ENCODE measurements around the gene C5AR2.
"Not testable (repeated sequence)": the region's sequence is repeated elsewhere in the genome, so short reads cannot be mapped to it uniquely, and the experiment has no call there.

C5AR2 gene

DNA sequence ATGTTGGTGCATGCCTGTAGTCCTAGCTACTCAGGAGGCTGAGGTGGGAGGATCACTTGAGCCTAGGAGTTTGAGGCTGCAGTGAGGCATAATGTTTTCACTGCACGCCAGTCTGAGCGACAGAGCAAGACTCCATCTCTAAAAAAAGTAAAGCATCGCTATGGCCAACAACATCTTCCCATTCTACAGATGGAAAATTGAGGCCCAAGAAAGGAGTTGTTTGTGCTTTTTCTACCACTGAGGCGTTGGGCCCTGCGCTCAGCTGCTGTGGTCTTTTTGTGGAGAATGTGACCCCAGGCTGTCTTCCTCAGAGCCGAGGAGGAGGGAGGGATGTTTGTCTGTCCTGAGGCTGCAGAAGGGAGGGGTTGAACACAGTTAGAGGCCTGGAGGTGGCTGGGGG, 485 bp upstream of the C5AR2 start:
- H3K79me1 ChIP-seq (replicated peaks; ENCODE audit: low read length, poor library complexity, severe bottlenecking): no peaks in the 10 kb centered on the region
- H2BK5ac ChIP-seq (ENCODE audit: low read depth, low read length, poor library complexity, severe bottlenecking): no peak overlapping the region
- H2BK120ac ChIP-seq (ENCODE audit: low read depth, low read length): no peak overlapping the region
- H3K9ac ChIP-seq (ENCODE audit: low read length): no peak overlapping the region
- no peak overlapping the region for H3K23ac ChIP-seq (ENCODE audit: low read length in 2 of 2)
- no peaks in the 10 kb centered on the region for H3K36me3 ChIP-seq (ENCODE audit: control insufficient read depth in 1 of 2, insufficient read depth in 2 of 2, low read depth in 1 of 2, low read length in 2 of 2)
- H3K4me3 ChIP-seq (ENCODE audit: insufficient read depth in 1 of 2, low read depth in 1 of 2, low read length in 2 of 2): no peak overlapping the region
- H2BK12ac ChIP-seq (ENCODE audit: low read length in 2 of 2): no peak overlapping the region
- no peak overlapping the region for H4K91ac ChIP-seq (ENCODE audit: low read length)
- H4K8ac ChIP-seq (ENCODE audit: low read length): no peak overlapping the region
- peaks cover 2 to 13% of the 10 kb centered on the region in 2 experiments for H3K27me3 ChIP-seq (ENCODE audit: control insufficient read depth in 1 of 2, insufficient read depth in 1 of 2, low read length in 2 of 2)
- no peaks in the 10 kb centered on the region for H3K4me1 ChIP-seq (ENCODE audit: control insufficient read depth, insufficient read depth, low read depth, low read length)
- H3K14ac ChIP-seq (ENCODE audit: low read length in 2 of 2): no peak overlapping the region
- no peak overlapping the region for H3K4ac ChIP-seq (ENCODE audit: low read depth in 1 of 2, low read length in 2 of 2)
- H3K27ac ChIP-seq (ENCODE audit: low read length, poor library complexity, severe bottlenecking): no peak overlapping the region
- H3K18ac ChIP-seq (ENCODE audit: low read depth in 1 of 2, low read length in 2 of 2): no peak overlapping the region
- no peak for DNase-seq
- no peak overlapping the region for H3K4me2 ChIP-seq (ENCODE audit: low read length, poor library complexity, severe bottlenecking)
- no peak overlapping the region for H2AFZ ChIP-seq (ENCODE audit: low read depth, low read length)
- no peak overlapping the region for H2BK15ac ChIP-seq (ENCODE audit: low read depth, poor library complexity, severe bottlenecking)
- 88% methylated on average over 6 of the region's 6 CpGs for WGBS
- H2AK5ac ChIP-seq (ENCODE audit: low read length, severe bottlenecking): no peak overlapping the region
- H3K9me3 ChIP-seq (ENCODE audit: control insufficient read depth, low read length): no peaks in the 10 kb centered on the region

DNA sequence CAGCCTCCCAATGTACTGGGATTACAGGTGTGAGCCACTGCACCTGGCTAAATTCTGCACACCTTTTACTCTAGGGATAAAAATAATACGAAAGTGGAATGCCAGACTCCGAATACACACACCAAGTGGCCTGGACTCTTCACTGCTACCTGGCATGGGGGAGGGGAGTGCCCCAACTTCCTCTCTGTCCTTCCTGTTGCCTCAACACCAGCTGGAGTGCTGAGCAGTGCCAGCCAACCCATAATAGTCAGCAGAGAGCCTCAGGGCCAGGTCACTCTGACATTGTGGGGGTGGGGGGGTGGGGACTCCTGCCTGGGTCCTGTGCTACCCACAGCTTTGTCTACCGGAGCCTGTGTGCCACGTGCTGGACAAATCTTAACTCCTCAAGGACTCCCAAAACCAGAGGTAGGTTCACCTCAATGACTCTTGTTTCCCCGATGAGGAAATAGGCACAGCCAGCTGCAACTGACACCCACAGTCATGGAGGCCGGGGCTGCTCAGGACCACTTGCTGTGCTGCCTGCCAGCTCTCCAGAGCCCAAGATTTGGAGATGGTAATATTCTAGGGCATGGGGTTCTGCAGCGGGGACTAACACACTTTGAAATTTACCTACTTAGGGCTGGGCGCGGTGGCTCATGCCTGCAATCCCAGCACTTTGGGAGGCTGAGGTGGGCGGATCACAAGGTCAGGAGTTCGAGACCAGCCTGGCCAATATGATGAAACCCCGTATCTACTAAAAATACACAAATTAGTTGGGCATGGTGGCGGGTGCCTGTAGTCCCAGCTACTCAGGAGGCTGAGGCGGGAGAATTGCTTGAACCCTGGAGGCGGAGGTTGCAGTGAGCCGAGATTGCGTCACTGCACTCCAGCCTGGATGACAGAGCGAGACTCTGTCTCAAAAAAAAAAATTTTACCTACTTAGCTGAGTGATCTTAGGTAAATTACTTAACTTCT, 5.1 kb downstream of the C5AR2 start:
- H3K9me3 ChIP-seq (ENCODE audit: control insufficient read depth, low read length); H3K4ac ChIP-seq (ENCODE audit: low read depth in 1 of 2, low read length in 2 of 2); H3K4me1 ChIP-seq (ENCODE audit: control insufficient read depth, insufficient read depth, low read depth, low read length); H2BK120ac ChIP-seq (ENCODE audit: low read depth, low read length); H4K91ac ChIP-seq (ENCODE audit: low read length); DNase-seq; H2AK5ac ChIP-seq (ENCODE audit: low read length, severe bottlenecking); H3K14ac ChIP-seq (ENCODE audit: low read length in 2 of 2); H3K4me3 ChIP-seq (ENCODE audit: insufficient read depth in 1 of 2, low read depth in 1 of 2, low read length in 2 of 2); H3K36me3 ChIP-seq (ENCODE audit: control insufficient read depth in 1 of 2, insufficient read depth in 2 of 2, low read depth in 1 of 2, low read length in 2 of 2); H2BK12ac ChIP-seq (ENCODE audit: low read length in 2 of 2); H2BK5ac ChIP-seq (ENCODE audit: low read depth, low read length, poor library complexity, severe bottlenecking); H3K79me1 ChIP-seq (replicated peaks; ENCODE audit: low read length, poor library complexity, severe bottlenecking); H3K18ac ChIP-seq (ENCODE audit: low read depth in 1 of 2, low read length in 2 of 2); H3K4me2 ChIP-seq (ENCODE audit: low read length, poor library complexity, severe bottlenecking); H2BK15ac ChIP-seq (ENCODE audit: low read depth, poor library complexity, severe bottlenecking); H3K9ac ChIP-seq (ENCODE audit: low read length); H3K27ac ChIP-seq (ENCODE audit: low read length, poor library complexity, severe bottlenecking); H2AFZ ChIP-seq (ENCODE audit: low read depth, low read length); H3K27me3 ChIP-seq (ENCODE audit: control insufficient read depth in 1 of 2, insufficient read depth in 1 of 2, low read length in 2 of 2); H3K23ac ChIP-seq (ENCODE audit: low read length in 2 of 2); H4K8ac ChIP-seq (ENCODE audit: low read length): not testable (repeated sequence)
- 93% methylated on average over 12 of the region's 18 CpGs for WGBS

DNA sequence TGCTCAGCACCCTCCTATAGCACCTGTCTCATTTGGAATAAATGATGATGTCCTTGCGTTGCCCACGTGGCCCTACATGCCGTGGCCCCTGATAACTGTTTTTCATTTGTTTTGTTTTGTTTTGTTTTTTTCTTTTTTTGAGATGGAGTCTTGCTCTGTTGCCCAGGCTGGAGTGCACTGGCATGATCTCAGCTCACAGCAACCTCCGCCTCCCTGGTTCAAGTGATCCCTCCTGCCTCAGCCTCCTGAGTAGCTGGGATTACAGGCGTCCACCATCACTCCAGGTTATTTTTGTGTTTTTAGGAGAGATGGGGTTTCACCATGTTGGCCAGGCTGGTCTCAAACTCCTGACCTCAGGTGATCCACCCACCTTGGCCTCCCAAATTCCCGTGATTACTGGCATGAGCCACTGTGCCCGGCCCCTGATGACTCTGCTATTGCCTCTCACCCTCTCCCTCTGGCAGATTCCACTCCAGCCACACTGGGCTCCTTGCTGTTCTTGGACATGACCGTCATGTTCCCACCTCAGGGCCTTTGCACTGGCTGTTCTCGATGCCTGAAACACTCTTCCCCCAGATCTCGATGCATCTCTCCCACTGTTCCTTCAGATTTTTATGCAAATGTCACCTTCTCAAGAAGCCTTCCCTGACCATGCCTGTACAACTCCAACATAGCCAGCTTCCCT, 7.4 kb downstream of the C5AR2 start:
- no peaks in the 10 kb centered on the region for H3K79me1 ChIP-seq (replicated peaks; ENCODE audit: low read length, poor library complexity, severe bottlenecking)
- WGBS: 83% methylated on average over 9 of the region's 10 CpGs
- H3K14ac ChIP-seq (ENCODE audit: low read length in 2 of 2): no peak overlapping the region
- no peaks in the 10 kb centered on the region for H3K36me3 ChIP-seq (ENCODE audit: control insufficient read depth in 1 of 2, insufficient read depth in 2 of 2, low read depth in 1 of 2, low read length in 2 of 2)
- H3K9ac ChIP-seq (ENCODE audit: low read length): no peak overlapping the region
- H2BK15ac ChIP-seq (ENCODE audit: low read depth, poor library complexity, severe bottlenecking): no peak overlapping the region
- H2AFZ ChIP-seq (ENCODE audit: low read depth, low read length): no peak overlapping the region
- no peak overlapping the region for H2BK12ac ChIP-seq (ENCODE audit: low read length in 2 of 2)
- peaks cover 7% of the 10 kb centered on the region in 2 experiments for H3K27me3 ChIP-seq (ENCODE audit: control insufficient read depth in 1 of 2, insufficient read depth in 1 of 2, low read length in 2 of 2)
- H3K4ac ChIP-seq (ENCODE audit: low read depth in 1 of 2, low read length in 2 of 2): no peak overlapping the region
- no peak overlapping the region for H2AK5ac ChIP-seq (ENCODE audit: low read length, severe bottlenecking)
- H3K9me3 ChIP-seq (ENCODE audit: control insufficient read depth, low read length): no peaks in the 10 kb centered on the region
- no peak overlapping the region for H2BK120ac ChIP-seq (ENCODE audit: low read depth, low read length)
- H3K27ac ChIP-seq (ENCODE audit: low read length, poor library complexity, severe bottlenecking): no peak overlapping the region
- no peak for DNase-seq
- no peak overlapping the region for H4K8ac ChIP-seq (ENCODE audit: low read length)
- H3K4me3 ChIP-seq (ENCODE audit: insufficient read depth in 1 of 2, low read depth in 1 of 2, low read length in 2 of 2): no peak overlapping the region
- H3K23ac ChIP-seq (ENCODE audit: low read length in 2 of 2): peak overlapping the region in 1 of 2 experiments; percentile 59
- H3K4me1 ChIP-seq (ENCODE audit: control insufficient read depth, insufficient read depth, low read depth, low read length): peaks cover 1% of the 10 kb centered on the region
- no peak overlapping the region for H3K18ac ChIP-seq (ENCODE audit: low read depth in 1 of 2, low read length in 2 of 2)
- no peak overlapping the region for H3K4me2 ChIP-seq (ENCODE audit: low read length, poor library complexity, severe bottlenecking)
- H2BK5ac ChIP-seq (ENCODE audit: low read depth, low read length, poor library complexity, severe bottlenecking): no peak overlapping the region
- H4K91ac ChIP-seq (ENCODE audit: low read length): no peak overlapping the region

- Histone ChIP-seq H4K91ac (ENCODE audit: low read length) (peak overlapping the region; percentile 28), H2AFZ (ENCODE audit: low read depth, low read length) (no peak overlapping the region), H3K4me3 (ENCODE audit: insufficient read depth in 1 of 2, low read depth in 1 of 2, low read length in 2 of 2) (no peak overlapping the region), H2BK15ac (ENCODE audit: low read depth, poor library complexity, severe bottlenecking) (no peak overlapping the region), H3K4ac (ENCODE audit: low read depth in 1 of 2, low read length in 2 of 2) (no peak overlapping the region), H3K4me2 (ENCODE audit: low read length, poor library complexity, severe bottlenecking) (no peak overlapping the region), H3K9ac (ENCODE audit: low read length) (no peak overlapping the region), H3K14ac (ENCODE audit: low read length in 2 of 2) (no peak overlapping the region), H3K27ac (ENCODE audit: low read length, poor library complexity, severe bottlenecking) (no peak overlapping the region), H4K8ac (ENCODE audit: low read length) (no peak overlapping the region), H3K23ac (ENCODE audit: low read length in 2 of 2) (no peak overlapping the region), H3K4me1 (ENCODE audit: control insufficient read depth, insufficient read depth, low read depth, low read length) (peaks cover 1% of the 10 kb centered on the region), H3K36me3 (ENCODE audit: control insufficient read depth in 1 of 2, insufficient read depth in 2 of 2, low read depth in 1 of 2, low read length in 2 of 2) (no peaks in the 10 kb centered on the region), H2BK12ac (ENCODE audit: low read length in 2 of 2) (no peak overlapping the region), H3K9me3 (ENCODE audit: control insufficient read depth, low read length) (no peaks in the 10 kb centered on the region), H2AK5ac (ENCODE audit: low read length, severe bottlenecking) (no peak overlapping the region), H2BK5ac (ENCODE audit: low read depth, low read length, poor library complexity, severe bottlenecking) (no peak overlapping the region), H2BK120ac (ENCODE audit: low read depth, low read length) (no peak overlapping the region), H3K79me1 (replicated peaks; ENCODE audit: low read length, poor library complexity, severe bottlenecking) (no peaks in the 10 kb centered on the region), H3K27me3 (ENCODE audit: control insufficient read depth in 1 of 2, insufficient read depth in 1 of 2, low read length in 2 of 2) (peaks cover 7% of the 10 kb centered on the region in 2 experiments), H3K18ac (ENCODE audit: low read depth in 1 of 2, low read length in 2 of 2) (no peak overlapping the region)
- 91% methylated on average over 29 of the region's 29 CpGs for WGBS
- no peak for DNase-seq
Observed at GRCh38 chr19:47340477-47341208, 8.7 kb downstream of the C5AR2 start.
